H1 (cell line): ENCODE measurements around the gene MADD. TPM values are rescaled to one million over a fixed set of nuclear protein-coding genes. Genes with fewer than 3 reads are reported as not detected.

Source experiments
- CTCF ChIA-PET: fragments of 300-600 bp; sonication (Branson Sonifier 250); formaldehyde crosslinking; loops from one replicate; lab custom pipeline; 2021; ENCODE audit not compliant: partially characterized antibody; lab: Charles Lee
- POLR2A ChIA-PET: fragments of 300-600 bp; sonication (Branson Sonifier 250); formaldehyde crosslinking; loops from one replicate; lab custom pipeline; 2021; ENCODE audit warnings: inconsistent platforms; ENCODE audit not compliant: partially characterized antibody; lab: Charles Lee
- DNase-seq, 2 experiments: peaks; one replicate each; pipeline versions ENCODE4 v3.0.0 to v3.0.0-alpha.2; 2010 to 2022; ENCODE audit warnings: low spot score in 2 of 2, low read depth in 1 of 2, mixed read lengths in 1 of 2
- FAIRE-seq: peaks from 2 replicates; lab custom pipeline; 2011; peaks lifted over from hg19 to GRCh38; lab: Jason Lieb, UNC
- H2AFZ ChIP-seq: 2 replicates; pipeline ENCODE4 v1.8.1; 2012; ENCODE audit warnings: low read length, inconsistent platforms
- H2AK5ac ChIP-seq: 2 replicates; pipeline ENCODE4 v1.6.1; 2013; ENCODE audit warnings: low read depth, low read length
- H2BK120ac ChIP-seq: replicated peaks from 2 replicates; pipeline ENCODE3; 2013; ENCODE audit warnings: low read depth, low read length, inconsistent platforms
- H2BK12ac ChIP-seq: 2 replicates; pipeline ENCODE4 v1.6.1; 2013; ENCODE audit warnings: low read depth, low read length
- H2BK15ac ChIP-seq: 2 replicates; pipeline ENCODE4 v1.6.1; 2013; ENCODE audit warnings: low read length
- H2BK20ac ChIP-seq: 2 replicates; pipeline ENCODE4 v1.6.1; 2013; ENCODE audit warnings: low read length
- H2BK5ac ChIP-seq: 2 replicates; pipeline ENCODE4 v1.6.1; 2013; ENCODE audit warnings: low read depth, low read length
- H3K14ac ChIP-seq: 2 replicates; pipeline ENCODE4 v1.6.1; 2013; ENCODE audit warnings: inconsistent platforms; ENCODE audit not compliant: insufficient read length
- H3K18ac ChIP-seq: 2 replicates; pipeline ENCODE4 v1.6.1; 2013; ENCODE audit warnings: low read length; ENCODE audit errors: extremely low read depth
- H3K23ac ChIP-seq: 2 replicates; pipeline ENCODE4 v1.6.1; 2013; ENCODE audit warnings: inconsistent platforms; ENCODE audit not compliant: insufficient read length
- H3K23me2 ChIP-seq: 2 replicates; pipeline ENCODE4 v1.6.1; 2013; ENCODE audit warnings: low read depth, low read length
- H3K27ac ChIP-seq: 2 replicates; pipeline ENCODE4 v1.6.1; 2011; ENCODE audit warnings: low read depth, low read length, inconsistent platforms
- H3K27me3 ChIP-seq, 4 experiments: replicated peaks in 1 of 4; 1 replicate in 1 of 4; 2 replicates in 3 of 4; pipeline versions ENCODE4 v1.6.1 to v1.8.1; 2011 to 2013; ENCODE audit warnings: low read length in 3 of 4, mild to moderate bottlenecking in 3 of 4, inconsistent platforms in 2 of 4, mixed read lengths in 2 of 4, moderate library complexity in 1 of 4; ENCODE audit not compliant: control insufficient read depth in 3 of 4, insufficient read depth in 3 of 4; ENCODE audit errors: extremely low read depth in 1 of 4
- H3K36me3 ChIP-seq, 4 experiments: 2 replicates each; pipeline versions ENCODE4 v1.6.1 to v1.8.1; 2011 to 2013; ENCODE audit warnings: mild to moderate bottlenecking in 4 of 4, low read length in 3 of 4, moderate library complexity in 2 of 4, control low read depth in 1 of 4, inconsistent platforms in 1 of 4; ENCODE audit not compliant: insufficient read depth in 4 of 4, control insufficient read depth in 2 of 4
- H3K4ac ChIP-seq: replicated peaks from 2 replicates; pipeline ENCODE3; 2013; ENCODE audit warnings: low read length, low read depth, mixed read lengths, inconsistent platforms; ENCODE audit not compliant: insufficient read length
- H3K4me1 ChIP-seq, 4 experiments: replicated peaks in 1 of 4; 1 replicate in 1 of 4; 2 replicates in 3 of 4; pipeline versions ENCODE4 v1.6.1 to v1.8.1; 2011 to 2013; ENCODE audit warnings: low read length in 3 of 4, inconsistent platforms in 2 of 4, mixed read lengths in 1 of 4; ENCODE audit not compliant: insufficient read depth in 4 of 4, control insufficient read depth in 3 of 4
- H3K4me2 ChIP-seq, 2 experiments: 2 replicates each; pipeline versions ENCODE4 v1.6.1 to v1.8.1; 2011 to 2013; ENCODE audit warnings: low read depth in 2 of 2, low read length in 2 of 2, control low read depth in 1 of 2, inconsistent platforms in 1 of 2, mild to moderate bottlenecking in 1 of 2; ENCODE audit not compliant: insufficient read depth in 1 of 2
- H3K4me3 ChIP-seq, 4 experiments: fragments of 200-600, 300-600 bp in 1 of 4; sonication (generic), shearing (Covaris generic), sonication (Bioruptor Twin) in 1 of 4; 2 replicates each; pipeline versions ENCODE4 v1.5.1 to v1.8.1; 2011 to 2016; ENCODE audit warnings: low read length in 4 of 4, low read depth in 3 of 4, control low read depth in 2 of 4, inconsistent platforms in 2 of 4, mild to moderate bottlenecking in 2 of 4, mixed read lengths in 1 of 4, moderate library complexity in 1 of 4; ENCODE audit not compliant: insufficient read depth in 2 of 4; ENCODE audit errors: extremely low read depth in 1 of 4
- H3K56ac ChIP-seq: replicated peaks from 2 replicates; pipeline ENCODE3; 2013; ENCODE audit warnings: low read depth, mild to moderate bottlenecking, mixed read lengths, low read length, inconsistent platforms; ENCODE audit not compliant: insufficient read length
- H3K79me1 ChIP-seq: 2 replicates; pipeline ENCODE4 v1.6.1; 2013; ENCODE audit warnings: low read depth, low read length, control low read depth
- H3K79me2 ChIP-seq, 2 experiments: 2 replicates each; pipeline versions ENCODE4 v1.6.1 to v1.8.1; 2012 to 2013; ENCODE audit warnings: low read length in 2 of 2, mild to moderate bottlenecking in 2 of 2, inconsistent platforms in 1 of 2; ENCODE audit not compliant: insufficient read depth in 2 of 2, control insufficient read depth in 1 of 2
- H3K9ac ChIP-seq, 4 experiments: replicated peaks in 1 of 4; 1 replicate in 1 of 4; 2 replicates in 3 of 4; pipeline versions ENCODE4 v1.6.1 to v1.8.1; 2011 to 2013; ENCODE audit warnings: low read depth in 3 of 4, low read length in 3 of 4, control low read depth in 2 of 4, mild to moderate bottlenecking in 2 of 4, moderate library complexity in 2 of 4, inconsistent platforms in 1 of 4; ENCODE audit errors: extremely low read depth in 1 of 4
- H3K9me3 ChIP-seq, 2 experiments: 2 replicates each; pipeline versions ENCODE4 v1.6.1 to v1.8.1; 2012 to 2013; ENCODE audit warnings: mild to moderate bottlenecking in 2 of 2, moderate library complexity in 2 of 2, control low read depth in 1 of 2, inconsistent platforms in 1 of 2, low read depth in 1 of 2, low read length in 1 of 2, mixed read lengths in 1 of 2; ENCODE audit not compliant: insufficient read depth in 2 of 2
- H4K20me1 ChIP-seq, 2 experiments: replicated peaks in 1 of 2; 2 replicates each; pipeline versions ENCODE3 to v1.8.1; 2011 to 2013; ENCODE audit warnings: inconsistent platforms in 2 of 2, low read length in 2 of 2, mild to moderate bottlenecking in 1 of 2; ENCODE audit not compliant: insufficient read depth in 2 of 2, control insufficient read depth in 1 of 2
- H4K5ac ChIP-seq: 2 replicates; pipeline ENCODE4 v1.6.1; 2013; ENCODE audit warnings: low read length, low read depth, mixed read lengths, inconsistent platforms; ENCODE audit not compliant: insufficient read length
- H4K8ac ChIP-seq: 2 replicates; pipeline ENCODE4 v1.8.0; 2013; ENCODE audit warnings: mild to moderate bottlenecking, moderate library complexity, low read length, inconsistent platforms; ENCODE audit not compliant: insufficient read depth; ENCODE audit errors: extremely low read depth
- H4K91ac ChIP-seq: replicated peaks from 2 replicates; pipeline ENCODE3; 2013; ENCODE audit warnings: low read length, mixed read lengths, inconsistent platforms; ENCODE audit not compliant: insufficient read length
- SUZ12 ChIP-seq: fragments of 200-600 bp; sonication (generic); IDR thresholded peaks from 2 replicates; pipeline ENCODE4 v1.6.1; 2012; ENCODE audit warnings: mild to moderate bottlenecking, inconsistent platforms, low read length, moderate library complexity, mixed read lengths
- TBP ChIP-seq: IDR thresholded peaks from 2 replicates; pipeline ENCODE4 v1.6.1; 2011; ENCODE audit warnings: low read depth, low read length, improper control_type of control experiment
- WGBS, 2 experiments: shearing (Covaris generic) in 1 of 2; methylation state at CpG; one replicate each; pipeline versions ENCODE4 v1.1.6 to v1.1.7; 2013 to 2015; ENCODE audit warnings: low lambda C conversion rate in 2 of 2, mixed read lengths in 2 of 2, inconsistent platforms in 1 of 2, low coverage in 1 of 2, missing lambda C conversion rate in 1 of 2; ENCODE audit not compliant: insufficient replicate concordance in 2 of 2, insufficient coverage in 1 of 2, insufficient read length in 1 of 2; ENCODE audit errors: extremely low coverage in 1 of 2, missing lambda C conversion rate in 1 of 2; 5-methylcytosine and 5-hydroxymethylcytosine counted together
- polyA plus RNA-seq, 7 experiments: library from polyadenylated mRNA; depleted of rRNA in 3 of 7; stranded (reverse) in 5 of 7; unstranded in 2 of 7; fragments of >200 nt in 5 of 7; fragments of 200-250 nt in 2 of 7; gene quantifications; 1 replicate in 5 of 7; 2 replicates in 1 of 7; 4 replicates in 1 of 7; pipeline versions ENCODE4 v1.2.1 to v1.2.3, GENCODE V29; 2011 to 2013; ENCODE audit warnings: missing spikeins in 2 of 7, mixed read lengths in 2 of 7
- total RNA-seq: library from RNA; stranded (reverse); fragmentation: NEBNext Ultra II Directional; extraction: Animal tissue kit (Norgen Biotek cat#: 25700); gene quantifications from 2 replicates; pipeline ENCODE4 v1.2.1, GENCODE V29; 2021

Gene MADD
- total and polyA plus RNA-seq, 2 of the 8 experiments (the other 6 are each of a cell fraction or from before 2014, with no cell fraction given): 32.5 to 45.4 TPM

GRCh38 chr11:47268448-47269001 is 1.4 kb upstream of the MADD start:
- peak overlapping the region; percentile 81; the same call in 1 of the 2 replicates for H2BK15ac ChIP-seq
- peaks cover 14 to 25% (median 17%) of the 10 kb centered on the region in 4 experiments for H3K4me1 ChIP-seq
- ChIA-PET CTCF (interaction anchor here (0.6 to 3.2 kb wide), 9 partner anchors 10 to 90 kb away, joined by 3 to 36 read pairs (median 4); partner anchors contain the start of gene NR1H3), POLR2A (interaction anchor here (0.8 to 3.1 kb wide), 11 partner anchors 10 to 169 kb away, joined by 3 to 35 read pairs (median 4); partner anchors contain the start of genes DDB2, NR1H3 and PACSIN3)
- H2AFZ ChIP-seq: no peak overlapping the region; the same call in 1 of the 2 replicates
- H3K56ac ChIP-seq: no peak overlapping the region
- peak overlapping the region; percentile 61; the same call in 1 of the 2 replicates for H3K27ac ChIP-seq
- peak overlapping the region; percentile 69 for H2BK120ac ChIP-seq
- peak overlapping the region; percentile 54 for H4K5ac ChIP-seq
- 45% methylated on average over 13 of the region's 13 CpGs; no CpG with 5 or more reads in 1 of the 2 experiments for WGBS, 2 experiments
- H3K4me3 ChIP-seq: peak overlapping the region; percentile 54 to 93 (median 68); a peak in 5 of 8 replicates
- H3K36me3 ChIP-seq: no peaks in the 10 kb centered on the region
- FAIRE-seq (no peak), DNase-seq (peak in 1 of 2 experiments; percentile 49)
- H2BK12ac ChIP-seq: peak overlapping the region; percentile 88
- peak overlapping the region; percentile 98 for H2BK5ac ChIP-seq
- TF ChIP-seq TBP: no peak
- TF ChIP-seq SUZ12: no peak
- peaks cover 17% of the 10 kb centered on the region for H3K79me1 ChIP-seq
- no peak overlapping the region for H3K23ac ChIP-seq
- peaks cover 0 to 30% of the 10 kb centered on the region in 2 experiments; a peak in 3 of 4 replicates for H3K79me2 ChIP-seq
- no peaks in the 10 kb centered on the region for H3K27me3 ChIP-seq
- peak overlapping the region; percentile 71 for H4K91ac ChIP-seq
- peak overlapping the region; percentile 89 to 99 for H3K4me2 ChIP-seq
- no peaks in the 10 kb centered on the region for H3K9me3 ChIP-seq
- H3K14ac ChIP-seq: no peak overlapping the region
- peak overlapping the region; percentile 30 for H3K4ac ChIP-seq
- peak overlapping the region in 1 of 4 experiments; percentile 53; a peak in 2 of 7 replicates for H3K9ac ChIP-seq
- H2BK20ac ChIP-seq: peak overlapping the region; percentile 77; the same call in 1 of the 2 replicates
- peaks cover 8 to 16% of the 10 kb centered on the region in 2 experiments for H4K20me1 ChIP-seq
- H4K8ac ChIP-seq: peak overlapping the region; percentile 75; the same call in 1 of the 2 replicates
- H3K23me2 ChIP-seq: peaks cover 13% of the 10 kb centered on the region
- H2AK5ac ChIP-seq: no peak overlapping the region
- H3K18ac ChIP-seq: peak overlapping the region; percentile 89
